Right ventricle myocardium inferior (tissue), 1 donor: Measurements from ENCODE around the gene PHF3. TPM values are rescaled to one million over a fixed set of nuclear protein-coding genes. Genes with fewer than 3 reads are reported as not detected.
"Not testable (repeated sequence)": the region's sequence is repeated elsewhere in the genome, so short reads cannot be mapped to it uniquely, and the experiment has no call there.

Experiments used
- ATAC-seq: fragments of 200-7000 bp; cut with Tn5 transposase; one replicate; pipeline ENCODE4 v1.9.1; 2020; ENCODE audit warnings: mild to moderate bottlenecking, moderate library complexity
- DNase-seq: peaks from one replicate; pipeline ENCODE4 v3.0.0; 2021; ENCODE audit errors: missing footprints
- intact Hi-C: fragments of 100-400 bp; cut with DNase I; formaldehyde crosslinking; loops from one replicate; pipeline ENCODE4 v1.11.0; 2022
- total RNA-seq: library from RNA; stranded (reverse); fragmentation: NEBNext Ultra II Directional; extraction: Animal tissue kit (Norgen Biotek cat#: 25700); gene quantifications from one replicate; pipeline ENCODE4 v1.2.1, GENCODE V29; 2021
- donor health status: DM: no; HTN: yes; CAD: no; lungs with severe emphysema.

The PHF3 gene
- total RNA-seq, 1 donor from 2014 or later: 33.4 TPM

DNA sequence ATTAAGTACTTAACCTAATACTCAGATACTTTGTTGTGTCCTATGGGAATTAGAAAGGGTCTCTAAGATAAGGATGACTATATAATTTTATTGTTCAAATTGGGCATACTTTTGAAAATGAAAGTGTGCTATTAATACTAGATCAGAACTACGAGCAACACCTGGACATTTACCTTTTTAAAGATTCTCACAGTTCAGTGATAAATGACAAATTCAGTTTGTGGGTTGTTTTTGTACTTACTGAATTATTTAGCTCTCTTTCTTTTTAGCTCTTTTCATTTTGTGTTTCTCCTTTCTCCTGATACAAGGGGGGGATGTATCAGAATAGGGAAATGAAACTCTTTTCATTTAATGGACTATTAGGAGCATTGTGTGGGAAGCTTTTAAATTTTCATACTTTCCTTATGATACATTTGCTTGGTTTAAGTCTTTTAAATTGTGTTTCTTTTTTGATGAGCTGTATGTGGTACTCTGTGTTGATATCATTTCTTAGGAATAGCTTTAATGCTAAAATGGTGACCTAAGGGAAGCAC, 47.5 kb downstream of the PHF3 start:
- DNase-seq: no peak
- ATAC-seq: no peak
- intact Hi-C loops: loop anchor here (5.0 kb wide), 1 partner anchor 46 kb away; the partner anchor contains the start of gene PHF3

DNA sequence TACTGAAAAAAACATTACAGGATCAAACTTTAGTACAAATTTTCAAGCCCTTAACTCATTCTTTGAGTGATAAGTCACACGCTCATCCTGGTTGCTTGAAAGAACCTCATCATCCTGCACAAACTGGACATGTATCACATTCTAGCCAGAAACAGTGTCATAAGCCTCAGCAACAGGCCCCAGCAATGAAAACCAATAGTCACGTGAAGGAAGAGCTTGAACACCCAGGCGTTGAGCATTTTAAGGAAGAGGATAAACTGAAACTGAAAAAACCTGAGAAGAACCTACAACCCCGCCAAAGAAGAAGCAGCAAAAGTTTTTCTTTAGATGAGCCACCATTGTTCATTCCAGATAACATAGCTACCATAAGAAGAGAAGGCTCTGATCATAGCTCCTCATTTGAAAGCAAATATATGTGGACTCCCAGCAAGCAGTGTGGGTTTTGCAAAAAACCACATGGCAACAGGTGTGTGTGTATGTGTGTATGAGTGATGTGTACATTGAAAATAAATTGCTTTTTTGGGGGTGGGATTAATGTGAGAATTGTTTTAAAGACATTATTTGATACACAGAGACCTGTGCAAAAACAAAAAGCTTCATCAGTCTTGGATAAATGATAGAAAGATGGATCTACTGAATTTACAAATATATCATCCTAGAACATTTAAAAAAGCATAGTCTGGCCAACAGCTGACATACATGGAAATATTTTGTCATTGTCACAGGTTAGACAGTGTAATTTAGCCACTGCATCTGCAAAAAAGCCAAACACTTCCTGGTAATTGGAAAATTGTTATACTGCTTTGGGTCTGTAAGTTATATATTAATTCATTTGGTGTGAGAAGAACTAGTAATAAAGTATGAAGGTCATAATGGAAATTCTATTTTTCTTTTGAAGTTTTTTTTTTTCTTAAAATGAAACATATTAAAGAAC, 50.1 kb downstream of the PHF3 start:
- ATAC-seq: no peak
- no peak for DNase-seq
- intact Hi-C loops: no loop called here

DNA sequence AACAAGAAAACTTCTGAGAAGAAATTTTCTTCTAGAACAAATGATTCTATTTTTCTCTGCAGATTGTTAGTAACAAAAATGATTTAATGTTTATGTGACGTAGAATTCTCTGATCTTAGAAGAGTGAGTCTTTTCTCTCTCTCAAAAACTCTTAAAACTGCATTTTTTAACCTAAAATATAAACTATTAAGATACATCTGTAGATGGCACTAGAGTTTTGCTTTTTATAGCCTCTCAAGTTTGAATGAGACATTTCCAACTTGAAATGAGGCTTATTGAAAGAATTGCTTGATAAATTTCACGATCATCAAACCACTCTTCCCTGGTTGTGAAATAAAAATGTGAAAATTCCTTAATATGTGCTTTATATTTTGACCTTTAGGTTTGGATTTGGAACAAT, 53.8 kb downstream of the PHF3 start:
- DNase-seq (no peak), ATAC-seq (no peak)
- intact Hi-C loops: no loop called here

DNA sequence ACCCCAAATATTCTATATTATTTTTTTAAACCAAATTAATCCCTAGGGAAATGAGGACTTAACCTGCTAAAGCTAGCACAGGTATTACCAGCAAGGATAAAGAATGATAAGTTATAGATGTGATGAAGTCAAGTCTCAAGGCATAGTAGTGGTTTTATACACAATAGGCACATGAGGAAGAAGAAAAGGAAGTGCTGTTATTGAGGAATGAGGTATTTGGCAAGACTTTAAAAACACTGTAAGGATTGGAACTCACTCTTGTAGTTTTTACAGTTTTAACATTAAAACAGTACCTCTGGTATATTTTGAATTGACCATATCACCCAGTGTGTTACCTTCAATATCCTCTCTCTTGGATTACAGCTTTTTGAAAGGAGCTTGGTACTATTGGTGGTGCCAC, 54.6 kb downstream of the PHF3 start:
- ATAC-seq: no peak
- DNase-seq: no peak
- intact Hi-C loops: no loop called here

DNA sequence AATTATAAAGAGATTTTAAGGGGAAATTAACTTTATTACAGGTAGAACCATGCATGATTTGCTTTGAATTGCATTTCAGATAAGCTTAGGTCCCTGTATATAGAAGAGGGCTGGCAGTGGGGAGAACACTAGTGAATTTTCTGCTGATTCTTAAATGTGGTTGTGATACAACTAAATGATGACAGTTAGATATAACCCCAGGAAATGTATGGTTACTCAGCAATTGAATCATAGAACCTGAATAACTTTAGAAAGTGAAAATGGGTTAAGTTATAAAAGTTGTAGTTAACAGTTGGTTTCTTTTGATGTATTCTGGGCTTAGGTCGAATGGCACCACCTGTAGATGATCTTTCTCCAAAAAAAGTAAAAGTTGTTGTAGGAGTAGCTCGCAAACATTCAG, 70.1 kb downstream of the PHF3 start:
- intact Hi-C loops: no loop called here
- no peak for ATAC-seq

GRCh38 chr6:63706630-63707029, 71.0 kb downstream of the PHF3 start:
- intact Hi-C loops: no loop called here
- no peak for DNase-seq
- no peak for ATAC-seq

More for the DNA sequence above, 70.1 kb downstream of the PHF3 start:
- no peak for DNase-seq

DNA sequence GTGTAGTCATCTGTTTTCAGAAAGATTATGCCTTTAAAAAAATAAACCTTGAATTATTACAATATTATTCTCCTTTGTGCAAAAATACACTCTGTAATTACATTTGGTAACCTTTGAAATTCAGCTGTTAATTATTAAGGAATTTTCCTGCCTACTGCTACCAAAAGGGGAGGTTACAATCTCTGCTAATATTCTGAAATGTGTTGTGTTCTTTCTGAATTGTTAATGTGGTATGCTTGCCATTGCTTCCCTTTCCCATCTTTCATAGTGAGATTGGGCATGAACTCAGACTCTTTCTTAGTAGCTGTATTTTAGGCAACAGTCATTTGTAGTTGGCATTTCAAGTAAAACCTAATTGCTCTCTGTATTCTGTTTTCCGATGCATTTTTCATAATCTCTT, 73.0 kb downstream of the PHF3 start:
- DNase-seq (no peak), ATAC-seq (no peak)
- intact Hi-C loops: no loop called here

- intact Hi-C loops: no loop called here
- DNase-seq (no peak), ATAC-seq (no peak)
Observed at GRCh38 chr6:63709148-63709547, 73.5 kb downstream of the PHF3 start.

DNA sequence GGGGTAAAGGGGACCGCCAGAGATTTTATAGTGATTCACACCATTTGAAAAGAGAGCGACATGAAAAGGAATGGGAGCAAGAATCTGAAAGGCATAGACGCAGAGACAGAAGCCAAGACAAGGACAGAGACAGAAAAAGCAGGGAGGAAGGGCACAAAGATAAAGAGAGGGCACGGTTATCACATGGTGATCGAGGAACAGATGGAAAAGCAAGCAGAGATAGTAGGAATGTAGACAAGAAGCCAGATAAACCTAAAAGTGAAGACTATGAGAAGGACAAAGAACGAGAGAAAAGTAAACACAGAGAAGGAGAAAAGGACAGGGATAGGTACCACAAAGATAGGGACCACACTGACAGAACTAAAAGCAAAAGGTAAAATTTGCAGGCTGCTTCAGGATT, 77.7 kb downstream of the PHF3 start:
- DNase-seq: no peak
- ATAC-seq: no peak
- intact Hi-C loops: no loop called here

GRCh38 chr6:63714091-63714490, 78.5 kb downstream of the PHF3 start:
- intact Hi-C loops: no loop called here
- DNase-seq (no peak), ATAC-seq (no peak)

DNA sequence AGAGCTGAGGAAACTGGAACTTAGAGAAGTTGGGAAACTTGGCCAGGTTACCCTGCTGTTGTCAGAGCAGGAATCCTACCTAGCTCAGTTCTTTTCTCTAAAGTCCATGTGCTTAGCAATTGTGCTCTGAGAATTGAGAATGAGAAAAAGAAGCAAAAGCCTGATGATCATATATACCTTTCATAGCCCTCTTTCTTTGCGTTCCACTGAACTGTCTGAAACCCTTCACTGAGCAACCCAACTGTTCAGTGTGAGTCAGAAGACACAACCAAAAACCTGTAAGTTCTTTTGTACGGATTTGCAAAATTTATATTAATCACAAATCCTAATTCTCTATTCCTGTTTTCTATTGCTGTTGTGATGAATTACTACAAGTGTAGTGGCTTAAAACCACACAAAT, 80.6 kb downstream of the PHF3 start:
- DNase-seq (no peak), ATAC-seq (no peak)
- intact Hi-C loops: no loop called here

DNA sequence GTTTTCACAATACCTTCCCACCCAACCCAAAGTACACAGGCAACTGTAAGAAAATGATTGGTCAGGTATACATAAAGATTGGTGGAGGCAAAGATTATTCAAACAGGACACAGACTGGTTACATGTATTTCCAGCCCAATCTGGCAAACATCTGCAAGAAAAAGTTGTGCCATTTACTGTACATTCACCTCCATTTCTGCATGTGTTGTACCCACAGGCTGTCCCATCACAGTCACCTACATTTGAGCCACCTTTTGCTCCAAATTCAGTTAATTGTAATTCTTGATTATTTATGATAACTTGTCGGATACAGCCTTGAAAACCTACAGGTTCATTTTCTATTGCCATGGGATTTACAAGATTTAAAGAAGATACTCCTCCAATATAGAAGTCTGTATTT, 85.6 kb downstream of the PHF3 start:
- intact Hi-C loops: no loop called here
- ATAC-seq: no peak
- no peak for DNase-seq

DNA sequence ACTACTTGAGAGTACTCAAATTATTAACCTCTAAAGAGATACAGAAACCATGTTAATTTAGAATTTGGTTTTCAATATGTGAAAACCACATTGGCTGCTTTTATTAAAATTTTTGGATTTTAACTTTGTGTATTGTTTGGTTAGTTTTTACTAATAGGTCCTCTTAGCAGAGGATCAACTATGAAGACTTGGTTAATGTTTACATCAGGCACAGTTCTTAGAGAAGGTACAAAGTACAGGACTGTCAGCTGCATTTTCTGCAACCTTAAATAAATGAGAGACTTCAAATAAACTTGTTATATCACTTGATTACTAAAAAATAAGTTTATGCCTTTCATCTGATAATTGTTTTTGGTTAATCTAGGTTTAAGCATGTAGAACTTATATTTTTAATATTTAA, 89.1 kb downstream of the PHF3 start:
- ATAC-seq (no peak), DNase-seq (no peak)
- intact Hi-C loops: no loop called here

DNA sequence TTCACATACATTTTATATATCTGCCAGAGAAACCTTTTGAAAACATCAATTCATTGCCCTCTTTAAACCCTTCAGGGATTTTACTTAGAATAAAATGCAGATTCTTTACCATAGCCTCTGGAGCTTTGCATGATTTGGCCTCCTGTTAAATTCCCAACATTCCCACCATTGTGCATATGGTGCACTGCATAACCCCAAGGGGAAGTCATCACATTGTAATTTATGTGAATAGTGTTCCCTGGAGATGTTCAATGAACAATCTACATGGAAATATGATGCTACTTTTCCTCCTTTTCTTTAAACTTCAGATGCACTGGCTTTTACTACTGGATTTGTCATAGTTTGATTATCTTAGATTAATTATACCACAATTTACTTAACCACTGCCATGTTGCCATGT, 94.7 kb downstream of the PHF3 start:
- no peak for DNase-seq
- intact Hi-C loops: no loop called here
- ATAC-seq: no peak

GRCh38 chr6:63731930-63732329, 96.3 kb downstream of the PHF3 start:
- DNase-seq: no peak
- intact Hi-C loops: no loop called here
- no peak for ATAC-seq

DNA sequence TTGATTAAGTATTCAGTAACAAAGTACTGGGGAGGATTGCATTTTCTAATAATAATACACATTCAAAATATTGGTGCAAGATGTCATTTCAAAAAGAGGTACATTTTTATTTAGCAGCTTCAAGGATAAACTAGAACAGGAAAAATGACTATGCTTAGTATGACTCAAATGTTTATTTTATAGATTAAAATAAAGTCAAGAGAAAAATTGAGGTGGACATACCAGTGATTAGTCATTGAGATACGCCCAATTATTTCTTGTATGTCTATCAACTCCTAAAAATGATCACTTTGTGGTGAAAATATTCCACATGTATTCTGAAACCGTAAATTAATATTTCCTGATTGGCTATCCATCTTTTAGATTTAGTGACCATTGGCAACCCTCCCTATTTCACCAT, 96.7 kb downstream of the PHF3 start:
- no peak for DNase-seq
- no peak for ATAC-seq
- intact Hi-C loops: no loop called here

DNA sequence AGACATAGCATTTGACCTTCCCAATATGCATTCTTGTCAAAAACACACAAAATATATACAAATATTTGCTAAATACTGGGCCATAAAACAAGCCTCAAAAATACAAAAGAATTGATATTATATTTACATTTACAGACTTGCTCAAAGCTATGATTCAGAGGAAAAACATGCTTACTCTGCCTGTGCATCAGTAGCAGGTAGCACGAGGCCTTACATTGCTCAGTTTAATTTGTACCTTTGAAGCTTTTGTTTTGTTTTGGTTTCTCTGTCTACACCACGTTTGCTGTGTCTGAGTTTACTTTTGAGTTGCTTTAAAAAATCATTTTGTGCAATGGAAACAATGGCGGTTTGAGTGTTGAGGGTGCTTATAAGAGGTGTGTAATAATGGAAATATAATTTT, 99.3 kb downstream of the PHF3 start:
- intact Hi-C loops: no loop called here
- DNase-seq: no peak

DNA sequence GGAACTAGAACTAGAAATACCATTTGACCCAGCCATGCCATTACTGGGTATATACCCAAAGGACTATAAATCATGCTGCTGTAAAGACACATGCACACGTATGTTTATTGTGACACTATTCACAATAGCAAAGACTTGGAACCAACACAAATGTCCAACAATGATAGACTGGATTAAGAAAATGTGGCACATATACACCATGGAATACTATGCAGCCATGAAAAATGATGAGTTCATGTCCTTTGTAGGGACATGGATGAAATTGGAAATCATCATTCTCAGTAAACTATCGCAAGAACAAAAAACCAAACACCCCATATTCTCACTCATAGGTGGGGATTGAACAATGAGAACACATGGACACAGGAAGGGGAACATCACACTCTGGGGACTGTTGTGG, 102.6 kb downstream of the PHF3 start:
- ATAC-seq, DNase-seq, intact Hi-C loops: not testable (repeated sequence)

More for the DNA sequence above, 99.3 kb downstream of the PHF3 start:
- no peak for ATAC-seq

GRCh38 chr6:63739094-63739687, 103.6 kb downstream of the PHF3 start:
- no peak for ATAC-seq
- intact Hi-C loops: no loop called here
- DNase-seq: no peak

DNA sequence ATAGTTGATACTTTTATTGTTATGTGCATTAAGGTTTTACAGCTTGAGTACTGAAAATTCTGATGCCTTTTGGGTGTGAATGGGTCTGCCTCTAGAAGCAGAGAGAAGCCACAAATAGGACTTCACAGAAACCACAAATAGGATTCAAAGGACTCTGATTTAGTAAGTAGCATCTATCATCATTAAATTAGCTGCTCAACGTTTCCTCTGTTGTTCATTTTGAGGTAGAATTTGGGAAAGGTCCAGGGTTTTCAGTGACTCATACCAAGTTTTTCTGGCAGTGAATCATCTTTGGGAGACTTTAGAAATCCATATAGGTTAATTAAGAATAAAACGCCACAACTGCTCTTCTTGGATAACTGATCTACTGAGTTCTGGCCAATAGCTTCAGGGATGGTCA, 105.1 kb downstream of the PHF3 start:
- intact Hi-C loops: no loop called here

More for the DNA sequence above, 105.1 kb downstream of the PHF3 start:
- DNase-seq: no peak
- ATAC-seq: no peak
